OCI-LY1 (cell line): ENCODE measurements around the gene HSF2BP.

ENCODE experiments used
- H2AFZ ChIP-seq: fragments of 200-600 bp; sonication (generic), shearing (Covaris generic); 2 replicates; pipeline ENCODE4 v1.6.0; 2014; ENCODE audit warnings: antibody characterized with exemption, mild to moderate bottlenecking, low read length
- H3F3A ChIP-seq: fragments of 200-600 bp; sonication (generic), shearing (Covaris generic); 2 replicates; pipeline ENCODE4 v1.6.0; 2014; ENCODE audit warnings: mild to moderate bottlenecking, antibody characterized with exemption, low read length, moderate library complexity; ENCODE audit not compliant: insufficient read depth
- H3K27ac ChIP-seq: fragments of 200-600 bp; sonication (generic); 2 replicates; pipeline ENCODE4 v1.5.1; 2014; ENCODE audit warnings: low read length, mixed run types, mild to moderate bottlenecking, low read depth; ENCODE audit not compliant: poor library complexity, severe bottlenecking
- H3K27me3 ChIP-seq: fragments of 200-600 bp; sonication (generic); 2 replicates; pipeline ENCODE4 v1.6.0; 2014; ENCODE audit warnings: antibody characterized with exemption, mild to moderate bottlenecking, low read length, moderate library complexity; ENCODE audit not compliant: insufficient read depth
- H3K36me3 ChIP-seq: fragments of 200-600 bp; sonication (generic); 2 replicates; pipeline ENCODE4 v1.6.1; 2014; ENCODE audit warnings: mild to moderate bottlenecking, antibody characterized with exemption, low read length, moderate library complexity, mixed read lengths; ENCODE audit not compliant: insufficient read depth
- H3K4me1 ChIP-seq: fragments of 200-600 bp; sonication (generic); 2 replicates; pipeline ENCODE4 v1.5.1; 2014; ENCODE audit warnings: mild to moderate bottlenecking, low read length, moderate library complexity; ENCODE audit not compliant: insufficient read depth, severe bottlenecking
- H3K4me2 ChIP-seq: fragments of 200-600 bp; sonication (generic), shearing (Covaris generic); 2 replicates; pipeline ENCODE4 v1.6.1; 2014; ENCODE audit warnings: low read length
- H3K4me3 ChIP-seq: fragments of 200-600 bp; sonication (generic); 2 replicates; pipeline ENCODE4 v1.5.1; 2014; ENCODE audit warnings: low read length, low read depth, mild to moderate bottlenecking, mixed read lengths; ENCODE audit not compliant: poor library complexity, severe bottlenecking
- H3K79me2 ChIP-seq: fragments of 200-600 bp; shearing (Covaris generic); 2 replicates; pipeline ENCODE4 v1.6.1; 2016; ENCODE audit warnings: mixed run types, low read length, mixed read lengths; ENCODE audit not compliant: insufficient read depth
- H3K9ac ChIP-seq: fragments of 200-600 bp; sonication (generic), shearing (Covaris generic); 2 replicates; pipeline ENCODE4 v1.6.1; 2014; ENCODE audit warnings: mild to moderate bottlenecking, low read length, mixed read lengths
- H3K9me2 ChIP-seq: fragments of 200-600 bp; sonication (generic), shearing (Covaris generic); 2 replicates; pipeline ENCODE4 v1.6.1; 2014; ENCODE audit warnings: low read depth, mild to moderate bottlenecking, low read length, mixed read lengths
- H3K9me3 ChIP-seq: fragments of 200-600 bp; shearing (Covaris generic); 2 replicates; pipeline ENCODE4 v1.6.1; 2014; ENCODE audit warnings: low read length, mixed read lengths
- H4K20me1 ChIP-seq: fragments of 200-600 bp; sonication (generic), shearing (Covaris generic); 2 replicates; pipeline ENCODE4 v1.6.0; 2016; ENCODE audit warnings: mild to moderate bottlenecking, low read length; ENCODE audit not compliant: insufficient read depth
- EZH2 ChIP-seq: fragments of 200-600 bp; sonication (generic), shearing (Covaris generic); IDR thresholded peaks from 2 replicates; pipeline ENCODE4 v1.8.0; 2017; ENCODE audit warnings: borderline replicate concordance, mixed run types, mild to moderate bottlenecking, antibody characterized with exemption, low read length, moderate library complexity, mixed read lengths
- TF ChIP-seq, protein P1 (sequence below): fragments of 200-600 bp; sonication (generic), shearing (Covaris generic); IDR thresholded peaks from 2 replicates; pipeline ENCODE4 v1.5.1; 2017; ENCODE audit warnings: mild to moderate bottlenecking, antibody characterized with exemption, low read length, moderate library complexity, mixed read lengths

The HSF2BP gene

DNA sequence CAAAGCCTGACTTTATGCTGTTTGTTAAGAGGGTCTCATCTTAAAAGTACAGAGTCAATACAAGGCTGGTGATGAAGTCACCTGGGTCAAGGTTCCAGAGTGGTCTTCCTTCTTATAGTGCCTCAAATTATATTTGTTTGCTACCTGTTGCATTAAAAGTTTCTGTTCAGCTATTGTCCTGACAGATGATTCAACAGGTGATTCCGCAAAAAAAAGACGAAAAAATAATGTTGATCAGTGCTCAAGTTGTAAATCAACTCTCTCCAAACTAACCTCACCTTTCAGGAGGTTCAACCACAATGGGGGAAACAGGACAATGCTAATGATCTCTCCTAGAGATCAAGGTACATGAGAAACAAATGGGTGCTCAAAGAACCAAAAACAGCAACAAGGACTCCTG is 35.7 kb downstream of the HSF2BP start:
- H3K36me3 ChIP-seq: no peaks in the 10 kb centered on the region; the same call in 1 of the 2 replicates
- no peak overlapping the region for H3K27ac ChIP-seq
- H3K9me2 ChIP-seq: no peaks in the 10 kb centered on the region
- peaks cover 12% of the 10 kb centered on the region for H3K27me3 ChIP-seq
- no peak overlapping the region for H3K9ac ChIP-seq
- H3K9me3 ChIP-seq: 0 out of 2 replicates have a peak, but pooled peaks cover 2% of the 10 kb centered on the region
- no peak overlapping the region for H3K4me3 ChIP-seq
- H2AFZ ChIP-seq: no peak overlapping the region
- H4K20me1 ChIP-seq: no peaks in the 10 kb centered on the region
- H3F3A ChIP-seq: no peaks in the 10 kb centered on the region
- no peaks in the 10 kb centered on the region for H3K79me2 ChIP-seq
- TF ChIP-seq EZH2: no peak
- TF ChIP-seq, protein P1, sequence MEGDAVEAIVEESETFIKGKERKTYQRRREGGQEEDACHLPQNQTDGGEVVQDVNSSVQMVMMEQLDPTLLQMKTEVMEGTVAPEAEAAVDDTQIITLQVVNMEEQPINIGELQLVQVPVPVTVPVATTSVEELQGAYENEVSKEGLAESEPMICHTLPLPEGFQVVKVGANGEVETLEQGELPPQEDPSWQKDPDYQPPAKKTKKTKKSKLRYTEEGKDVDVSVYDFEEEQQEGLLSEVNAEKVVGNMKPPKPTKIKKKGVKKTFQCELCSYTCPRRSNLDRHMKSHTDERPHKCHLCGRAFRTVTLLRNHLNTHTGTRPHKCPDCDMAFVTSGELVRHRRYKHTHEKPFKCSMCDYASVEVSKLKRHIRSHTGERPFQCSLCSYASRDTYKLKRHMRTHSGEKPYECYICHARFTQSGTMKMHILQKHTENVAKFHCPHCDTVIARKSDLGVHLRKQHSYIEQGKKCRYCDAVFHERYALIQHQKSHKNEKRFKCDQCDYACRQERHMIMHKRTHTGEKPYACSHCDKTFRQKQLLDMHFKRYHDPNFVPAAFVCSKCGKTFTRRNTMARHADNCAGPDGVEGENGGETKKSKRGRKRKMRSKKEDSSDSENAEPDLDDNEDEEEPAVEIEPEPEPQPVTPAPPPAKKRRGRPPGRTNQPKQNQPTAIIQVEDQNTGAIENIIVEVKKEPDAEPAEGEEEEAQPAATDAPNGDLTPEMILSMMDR: no peak
- no peak overlapping the region for H3K4me2 ChIP-seq
- H3K4me1 ChIP-seq: no peaks in the 10 kb centered on the region

DNA sequence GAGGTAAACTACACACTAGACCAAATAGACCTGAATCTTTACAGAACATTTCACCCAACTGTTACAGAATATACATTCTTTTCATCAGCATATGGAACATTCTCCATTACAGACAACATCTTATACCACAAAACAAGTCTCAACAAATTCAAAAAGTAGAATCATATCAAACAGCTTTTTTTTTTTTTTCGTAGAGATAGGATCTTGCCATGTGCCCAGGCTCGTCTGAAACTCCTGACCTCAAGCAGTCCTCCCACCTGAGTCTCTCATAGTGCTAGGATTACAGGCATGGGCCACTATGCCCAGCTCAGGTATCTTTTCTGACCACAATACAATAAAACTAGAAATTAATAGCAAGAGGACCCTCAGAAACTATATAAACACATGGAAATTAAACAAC is 36.5 kb downstream of the HSF2BP start:
- Histone ChIP-seq H3K4me1 (no peaks in the 10 kb centered on the region), H3K27ac (no peak overlapping the region), H3K9me2 (no peaks in the 10 kb centered on the region), H4K20me1 (no peaks in the 10 kb centered on the region), H3K4me2 (no peak overlapping the region), H3K79me2 (no peaks in the 10 kb centered on the region), H3K9me3 (0 out of 2 replicates have a peak, but pooled peaks cover 2% of the 10 kb centered on the region), H2AFZ (no peak overlapping the region), H3F3A (no peaks in the 10 kb centered on the region), H3K36me3 (no peaks in the 10 kb centered on the region; the same call in 1 of the 2 replicates), H3K9ac (no peak overlapping the region), H3K27me3 (peaks cover 12% of the 10 kb centered on the region), H3K4me3 (no peak overlapping the region)
- TF ChIP-seq, protein P1: no peak
- TF ChIP-seq EZH2: no peak

DNA sequence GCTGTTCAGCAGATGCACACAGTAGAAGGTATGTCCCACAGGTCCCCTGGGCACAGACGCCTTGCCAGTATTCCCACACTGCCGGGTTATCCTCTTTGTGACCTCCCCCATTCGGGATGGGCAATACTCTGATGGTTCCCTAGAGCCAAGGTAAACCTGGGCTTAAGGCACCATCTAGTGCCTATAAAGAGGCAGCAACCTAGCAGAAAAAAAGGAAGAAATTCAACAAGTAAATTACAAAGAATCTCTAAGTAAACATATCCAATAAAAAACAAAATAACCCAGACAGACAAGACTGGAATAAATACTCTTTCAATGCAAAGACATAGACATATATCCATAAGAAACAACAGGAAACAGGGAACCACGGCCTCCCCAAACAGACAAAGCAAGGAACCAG is 39.4 kb downstream of the HSF2BP start:
- Histone ChIP-seq H3K27ac (no peak overlapping the region), H4K20me1 (no peaks in the 10 kb centered on the region), H3K9me3 (0 out of 2 replicates have a peak, but pooled peaks cover 2% of the 10 kb centered on the region), H3K9me2 (no peaks in the 10 kb centered on the region), H3K4me3 (no peak overlapping the region), H3K79me2 (no peaks in the 10 kb centered on the region), H3K4me1 (no peaks in the 10 kb centered on the region), H3K27me3 (peaks cover 15% of the 10 kb centered on the region), H3F3A (no peaks in the 10 kb centered on the region), H3K36me3 (no peaks in the 10 kb centered on the region; the same call in 1 of the 2 replicates), H2AFZ (no peak overlapping the region), H3K9ac (no peak overlapping the region), H3K4me2 (no peak overlapping the region)
- TF ChIP-seq, protein P1: no peak; the same call in 1 of the 2 replicates
- TF ChIP-seq EZH2: no peak
